Stomach (tissue), 4 donors: ENCODE data around the gene TMTC1.
A peak's percentile ranks its signal among the peaks of the same experiment; 100 is the strongest.

Source experiments
- CTCF ChIP-seq, 7 experiments: fragments of 450-650 bp in 4 of 7; fragments of 200-600 bp in 3 of 7; sonication (generic) in 3 of 7; IDR thresholded peaks; one replicate each; pipeline ENCODE4 v1.5.1; 2016 to 2019; ENCODE audit warnings: antibody characterized with exemption in 7 of 7, control low read depth in 2 of 7, mild to moderate bottlenecking in 1 of 7
- EP300 ChIP-seq: sonication (generic); formaldehyde crosslinking; IDR thresholded peaks from one replicate; pipeline ENCODE4 v1.6.1; 2017; ENCODE audit warnings: antibody characterized with exemption
- POLR2A ChIP-seq, 4 donors: fragments of 450-650 bp; IDR thresholded peaks; one replicate each; pipeline ENCODE4 v1.6.1; 2016; ENCODE audit warnings: antibody characterized with exemption in 4 of 4, control low read depth in 2 of 4, mild to moderate bottlenecking in 1 of 4, moderate library complexity in 1 of 4
- POLR2AphosphoS5 ChIP-seq, 3 donors: sonication (generic); formaldehyde crosslinking; IDR thresholded peaks; one replicate each; pipeline ENCODE4 v1.6.1; 2016; ENCODE audit warnings: antibody characterized with exemption in 3 of 3

- peak in 4 of 7 experiments; percentile 18 to 64 (median 52) for TF ChIP-seq CTCF (IDR thresholded peaks at IDR 0.05)
- TF ChIP-seq POLR2AphosphoS5 (IDR thresholded peaks at IDR 0.05): no peak
- no peak for TF ChIP-seq POLR2A (IDR thresholded peaks at IDR 0.05)
- TF ChIP-seq EP300: no peak
These were observed 264.1 kb downstream of the TMTC1 start for GRCh38 chr12:29519585-29520182.
